ENCODE results near the gene LPCAT2.

LPCAT2 gene

DNA sequence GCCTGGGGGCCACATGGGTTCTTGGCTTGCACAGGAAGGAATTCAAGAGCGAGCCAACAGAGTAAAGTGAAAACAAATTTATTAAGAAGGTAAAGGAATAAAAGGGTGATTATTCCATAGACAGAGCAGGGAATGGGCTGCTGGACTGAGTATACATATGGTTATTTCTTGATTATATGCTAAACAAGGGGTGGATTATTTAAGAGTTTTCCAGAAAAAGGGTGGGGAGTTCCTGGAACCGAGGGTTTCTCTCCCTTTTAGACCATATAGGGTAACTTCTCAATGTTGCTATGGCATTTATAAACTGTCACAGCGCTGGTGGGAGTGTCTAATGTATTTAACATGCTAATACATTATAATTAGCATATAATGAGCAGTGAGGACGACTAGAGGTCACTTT is 27.8 kb upstream of the LPCAT2 start:
- no peak for DNase-seq

DNA sequence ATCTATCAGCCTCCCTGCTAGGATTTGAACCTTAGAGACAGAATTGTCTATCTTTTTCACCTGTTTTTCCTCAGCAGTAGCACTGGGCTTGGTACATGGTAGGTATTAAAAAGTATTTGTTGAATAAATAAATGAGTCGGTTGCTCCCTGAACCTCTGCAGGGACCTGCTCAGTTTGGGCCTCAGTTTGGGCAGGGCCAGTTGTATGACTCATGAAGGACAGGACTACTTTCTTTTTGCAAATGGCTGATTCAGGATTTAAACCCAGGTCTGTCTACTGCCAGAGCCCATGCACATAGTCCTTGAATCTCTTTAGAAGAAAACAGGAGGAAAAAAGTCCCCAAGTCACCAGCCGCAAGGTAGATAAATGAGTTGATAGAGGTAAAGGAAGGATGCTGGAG is 26.8 kb upstream of the LPCAT2 start:
- no peak for DNase-seq

DNA sequence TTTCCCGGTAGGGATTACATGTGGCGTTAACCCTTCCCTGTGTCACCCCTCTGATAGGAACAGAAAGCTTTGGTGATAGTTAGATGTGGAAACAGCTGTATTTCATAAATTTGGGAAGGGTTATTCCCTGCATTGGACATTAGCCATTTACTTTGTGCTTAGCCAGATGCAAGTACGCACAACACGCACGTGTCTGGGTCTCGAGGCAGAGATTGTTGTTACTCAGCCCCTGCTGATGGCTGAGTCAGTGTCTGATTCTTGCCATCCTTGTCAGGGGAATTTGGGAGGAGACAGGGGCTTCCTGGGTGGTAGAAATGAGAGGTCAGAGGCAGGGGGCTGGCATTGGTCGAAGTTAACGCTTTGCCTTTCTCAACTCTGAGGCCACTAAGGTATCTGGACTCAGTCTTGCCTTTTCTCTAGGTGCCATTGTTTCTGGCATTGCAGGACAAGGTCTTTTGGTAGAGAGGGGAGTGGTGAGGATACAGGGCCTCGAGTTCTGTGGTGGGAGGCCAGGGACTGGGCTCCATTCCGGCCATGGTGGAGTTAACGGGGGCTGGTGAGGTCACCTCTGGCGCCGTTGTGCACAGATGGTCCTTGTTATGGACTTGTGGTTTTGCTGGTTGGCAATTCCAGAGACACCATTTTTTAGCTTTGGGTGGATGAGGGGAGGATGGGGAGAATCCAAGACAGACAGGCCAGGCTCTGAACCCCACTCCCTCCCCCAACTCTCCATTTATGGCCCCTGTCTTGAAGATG is 21.6 kb upstream of the LPCAT2 start:
- DNase-seq = no peak

DNA sequence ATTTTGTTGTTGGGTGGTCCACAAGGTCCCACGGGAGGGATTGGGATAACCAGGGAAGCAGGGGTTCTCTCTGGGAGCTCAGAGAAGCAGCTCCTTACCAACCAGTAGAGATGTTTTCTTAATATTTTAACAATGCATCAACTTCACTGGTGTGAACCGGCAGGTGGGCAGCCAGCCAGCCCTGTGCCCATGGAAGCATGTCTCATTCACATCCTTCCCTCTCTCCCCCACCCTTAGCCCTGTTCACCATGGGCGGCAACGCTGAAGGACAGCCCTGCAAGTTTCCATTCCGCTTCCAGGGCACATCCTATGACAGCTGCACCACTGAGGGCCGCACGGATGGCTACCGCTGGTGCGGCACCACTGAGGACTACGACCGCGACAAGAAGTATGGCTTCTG is 20.6 kb upstream of the LPCAT2 start:
- DNase-seq = no peak

DNA sequence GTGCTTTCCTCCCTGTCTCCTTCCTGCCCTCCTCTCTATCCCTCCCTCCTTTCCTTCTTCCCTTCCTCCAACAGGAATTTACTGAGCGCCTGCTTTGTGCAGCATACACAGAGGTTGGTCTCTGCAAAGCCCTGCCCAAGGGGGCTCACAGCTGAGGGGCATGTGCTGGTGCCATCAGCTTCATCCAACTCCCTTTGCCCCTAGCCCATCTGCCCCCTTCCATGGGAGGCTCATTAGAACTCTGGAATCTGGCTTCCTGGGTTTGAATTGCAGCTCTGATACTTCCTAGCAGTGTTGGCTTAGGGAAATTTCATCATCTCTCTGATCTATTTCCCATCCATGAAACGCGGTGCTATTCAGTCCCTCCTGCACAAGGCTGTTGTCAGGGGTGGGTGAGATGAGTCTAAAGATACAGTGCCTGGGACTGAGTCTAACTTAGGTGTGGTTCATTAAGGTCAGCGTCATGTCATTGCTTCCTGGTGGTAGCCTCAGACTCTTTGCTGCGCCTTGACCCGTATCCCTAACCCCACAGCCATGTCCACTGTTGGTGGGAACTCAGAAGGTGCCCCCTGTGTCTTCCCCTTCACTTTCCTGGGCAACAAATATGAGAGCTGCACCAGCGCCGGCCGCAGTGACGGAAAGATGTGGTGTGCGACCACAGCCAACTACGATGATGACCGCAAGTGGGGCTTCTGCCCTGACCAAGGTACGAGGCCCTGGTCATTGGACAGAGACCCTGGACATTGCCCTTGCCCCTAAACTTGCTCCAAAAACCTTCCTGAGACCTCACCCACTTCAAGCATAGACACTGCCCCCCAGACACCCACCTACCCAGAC is 19.5 kb upstream of the LPCAT2 start:
- no peak for DNase-seq

DNA sequence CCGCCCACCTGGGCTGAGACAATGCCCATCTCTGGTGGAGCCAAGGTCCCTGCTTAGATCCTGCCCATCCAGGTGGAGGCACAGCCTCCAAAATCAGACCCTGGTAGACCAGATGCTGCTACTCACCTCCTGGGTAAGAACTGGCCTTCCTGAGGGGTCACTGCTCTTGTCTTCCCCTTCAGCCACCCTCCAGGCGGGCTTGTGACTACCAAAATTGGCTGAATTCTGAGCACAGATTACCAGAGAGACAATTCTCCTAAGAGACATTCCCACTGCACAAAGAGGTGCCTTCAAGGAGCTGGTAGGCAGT is 19.0 kb upstream of the LPCAT2 start:
- no peak for DNase-seq

DNA sequence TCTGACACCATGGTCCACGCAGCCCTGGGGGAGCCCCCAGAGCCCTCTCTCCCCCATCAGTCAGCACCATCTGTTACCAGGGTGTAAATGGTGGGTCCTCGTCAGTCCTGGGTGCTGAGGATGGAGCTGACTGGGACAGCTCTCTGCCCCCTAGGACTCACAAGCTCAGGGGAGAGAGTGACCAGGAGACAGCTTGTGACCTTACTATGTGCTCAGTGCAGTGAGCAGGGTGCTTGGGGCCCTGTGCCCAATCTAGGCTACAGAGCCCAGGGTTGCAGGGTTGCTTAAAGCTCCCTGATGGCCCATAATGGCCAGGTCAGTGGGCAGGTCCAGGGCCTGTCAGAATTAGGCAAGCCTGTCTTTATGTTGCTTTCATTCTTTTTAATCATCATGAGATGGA is 18.6 kb upstream of the LPCAT2 start:
- no peak for DNase-seq

DNA sequence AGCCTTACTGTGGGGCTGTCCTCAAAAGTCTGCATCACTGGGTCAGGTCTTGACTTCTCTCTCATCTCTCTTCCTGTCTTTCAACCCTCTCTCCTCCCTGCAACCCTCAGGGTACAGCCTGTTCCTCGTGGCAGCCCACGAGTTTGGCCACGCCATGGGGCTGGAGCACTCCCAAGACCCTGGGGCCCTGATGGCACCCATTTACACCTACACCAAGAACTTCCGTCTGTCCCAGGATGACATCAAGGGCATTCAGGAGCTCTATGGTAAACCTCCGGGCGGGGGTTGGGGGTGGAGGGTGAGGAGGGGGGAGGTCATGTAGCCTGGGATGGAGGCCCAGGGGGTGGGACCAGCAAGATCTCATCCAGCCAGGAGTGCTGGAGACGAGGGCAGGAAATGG is 17.2 kb upstream of the LPCAT2 start:
- DNase-seq = no peak

DNA sequence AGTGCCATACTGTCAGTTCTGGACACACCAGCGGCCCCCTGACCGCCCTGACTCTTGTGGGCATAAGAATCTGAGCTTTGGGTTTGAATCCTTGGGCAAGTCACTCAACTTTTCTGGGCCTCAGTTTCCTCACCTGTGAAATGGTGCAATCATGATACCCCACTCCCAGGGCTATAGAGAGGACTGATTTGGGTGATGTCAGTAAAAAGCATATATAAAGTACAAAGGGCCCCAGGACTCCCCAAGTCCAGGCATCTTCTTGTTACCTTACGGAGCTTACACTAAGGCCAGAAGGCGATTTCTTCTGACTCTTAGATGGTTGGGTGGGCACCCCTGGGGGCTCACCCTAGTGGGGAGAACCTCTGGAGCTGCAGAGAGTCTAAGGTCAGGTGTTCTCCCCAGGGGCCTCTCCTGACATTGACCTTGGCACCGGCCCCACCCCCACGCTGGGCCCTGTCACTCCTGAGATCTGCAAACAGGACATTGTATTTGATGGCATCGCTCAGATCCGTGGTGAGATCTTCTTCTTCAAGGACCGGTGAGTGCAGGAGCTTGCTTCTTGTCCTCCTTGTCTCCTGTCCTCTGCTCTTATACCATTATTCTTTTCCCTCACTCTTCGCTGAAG is 16.0 kb upstream of the LPCAT2 start:
- DNase-seq = no peak

DNA sequence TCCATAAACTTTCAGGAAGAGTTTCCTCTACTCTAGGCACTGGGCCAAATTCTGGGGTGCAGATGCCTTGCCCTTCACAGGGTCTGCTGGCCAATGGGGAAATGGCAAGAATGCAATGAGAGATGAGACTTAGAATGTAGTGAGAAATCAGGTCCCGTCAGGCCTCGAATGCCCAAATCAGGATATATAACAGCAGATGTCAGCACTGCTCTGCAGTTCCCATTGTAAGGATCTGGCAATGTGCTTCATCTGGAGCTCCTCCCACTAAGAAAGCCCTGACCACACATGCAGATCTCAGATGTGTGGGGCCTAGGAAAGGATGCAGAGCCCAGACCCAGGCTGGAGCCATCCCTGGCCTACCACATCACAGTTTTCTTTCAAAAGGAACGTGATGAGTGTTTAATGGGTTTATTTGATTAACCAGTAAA is 13.9 kb upstream of the LPCAT2 start:
- no peak for DNase-seq

DNA sequence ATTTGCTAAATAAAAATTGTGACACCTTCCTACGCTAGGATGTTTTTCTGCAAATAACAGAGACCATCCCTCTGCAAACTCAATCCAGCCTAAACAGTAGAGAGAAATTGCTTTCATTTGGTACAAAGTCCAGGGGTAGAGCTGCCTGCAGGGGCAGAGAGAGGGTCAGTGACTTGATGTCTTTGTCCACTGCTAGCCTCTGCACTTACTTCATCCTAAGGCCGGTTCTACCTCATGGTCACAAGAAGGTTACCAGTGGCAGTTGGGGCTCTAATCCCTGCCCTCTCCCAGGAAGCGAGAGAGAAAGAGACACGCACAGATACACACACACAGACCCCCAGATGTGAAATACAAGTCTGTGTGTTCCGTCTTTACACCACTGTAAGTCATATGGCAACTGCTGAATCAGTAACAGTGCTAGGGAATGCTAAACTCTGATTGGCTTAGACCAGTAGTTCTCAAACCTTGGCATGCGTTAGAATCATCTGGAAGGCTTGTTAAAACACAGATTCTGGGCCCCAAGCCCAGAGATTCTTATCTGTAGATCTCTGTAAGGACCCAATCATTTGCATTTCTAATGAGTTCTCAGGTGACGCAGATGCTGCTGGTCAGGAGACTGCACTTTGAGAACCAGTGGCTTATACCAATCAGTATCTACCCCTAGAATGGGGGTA is 13.1 kb upstream of the LPCAT2 start:
- no peak for DNase-seq

DNA sequence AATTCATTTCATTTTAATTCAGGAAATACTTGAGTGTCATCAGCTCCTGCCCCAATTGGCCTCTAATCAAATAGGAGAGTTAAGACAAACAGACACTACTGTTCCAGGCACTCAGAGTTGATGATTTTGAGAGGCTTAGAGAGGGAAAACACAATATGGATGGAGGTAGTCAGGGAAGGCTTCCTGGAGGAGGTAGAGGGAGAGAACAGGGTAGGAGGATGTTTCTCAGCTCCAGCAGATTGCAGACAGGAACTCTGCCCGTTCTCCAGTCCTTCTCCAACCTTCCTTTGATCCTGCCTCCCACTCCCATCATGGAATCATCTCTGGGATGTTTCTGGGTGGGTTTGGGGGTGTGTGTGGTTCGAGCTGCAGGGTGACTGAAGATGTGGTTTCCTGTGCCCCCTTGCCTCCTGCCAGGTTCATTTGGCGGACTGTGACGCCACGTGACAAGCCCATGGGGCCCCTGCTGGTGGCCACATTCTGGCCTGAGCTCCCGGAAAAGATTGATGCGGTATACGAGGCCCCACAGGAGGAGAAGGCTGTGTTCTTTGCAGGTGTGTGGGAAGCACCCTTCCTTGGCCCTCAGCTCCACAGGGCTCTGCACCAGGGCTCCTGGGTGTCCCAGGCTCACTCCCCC is 12.2 kb upstream of the LPCAT2 start:
- no peak for DNase-seq

DNA sequence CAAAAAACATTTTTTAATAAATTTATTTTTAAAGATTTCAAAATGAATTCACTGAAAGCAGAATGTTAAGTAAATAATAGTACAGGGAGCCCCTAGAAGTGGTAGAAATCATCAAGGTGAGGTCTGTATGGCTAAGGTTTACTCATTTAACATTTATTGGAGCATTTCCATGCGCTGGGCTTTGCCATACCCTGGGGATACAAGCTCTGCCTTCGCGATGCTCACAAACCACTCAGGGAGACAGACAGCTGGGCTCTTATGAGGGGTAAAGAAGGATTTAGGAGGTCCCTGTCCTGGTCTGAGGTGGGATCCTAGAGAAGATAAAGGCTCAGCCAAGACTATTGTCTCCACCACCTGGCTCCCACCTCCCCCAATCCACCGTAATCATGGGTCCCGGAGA is 11.3 kb upstream of the LPCAT2 start:
- no peak for DNase-seq

DNA sequence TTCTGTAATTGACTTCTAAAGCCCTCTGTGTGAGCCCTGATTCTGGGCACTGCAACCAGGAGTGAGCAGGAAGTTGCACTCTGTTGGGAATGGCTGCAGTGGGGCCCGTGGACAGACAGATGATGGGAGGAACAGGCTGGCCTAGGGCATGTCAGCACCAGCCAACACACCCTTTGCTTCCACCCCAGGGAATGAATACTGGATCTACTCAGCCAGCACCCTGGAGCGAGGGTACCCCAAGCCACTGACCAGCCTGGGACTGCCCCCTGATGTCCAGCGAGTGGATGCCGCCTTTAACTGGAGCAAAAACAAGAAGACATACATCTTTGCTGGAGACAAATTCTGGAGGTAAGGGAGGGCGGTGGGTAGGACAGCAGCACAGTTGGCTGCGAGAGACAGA is 10.8 kb upstream of the LPCAT2 start:
- DNase-seq = no peak

DNA sequence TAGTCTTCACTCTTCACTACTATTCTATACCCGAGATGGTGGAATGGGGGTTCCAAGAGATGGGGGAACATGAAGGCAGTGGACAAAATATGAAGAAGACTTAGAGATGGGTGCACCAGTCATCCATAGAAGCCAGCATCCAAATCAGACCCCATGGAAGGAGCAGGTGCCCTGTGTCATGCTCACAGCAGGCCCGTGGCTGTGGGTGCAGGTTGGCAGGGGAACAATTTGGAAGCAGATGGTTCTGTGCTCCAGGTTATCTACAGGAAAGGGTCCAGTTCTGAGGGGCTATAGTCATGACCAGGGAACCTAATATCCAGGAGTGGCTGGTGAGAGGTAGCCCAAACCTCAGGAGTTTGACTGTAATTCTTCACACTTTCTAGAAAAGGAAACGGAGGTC is 9.6 kb upstream of the LPCAT2 start:
- DNase-seq = no peak

DNA sequence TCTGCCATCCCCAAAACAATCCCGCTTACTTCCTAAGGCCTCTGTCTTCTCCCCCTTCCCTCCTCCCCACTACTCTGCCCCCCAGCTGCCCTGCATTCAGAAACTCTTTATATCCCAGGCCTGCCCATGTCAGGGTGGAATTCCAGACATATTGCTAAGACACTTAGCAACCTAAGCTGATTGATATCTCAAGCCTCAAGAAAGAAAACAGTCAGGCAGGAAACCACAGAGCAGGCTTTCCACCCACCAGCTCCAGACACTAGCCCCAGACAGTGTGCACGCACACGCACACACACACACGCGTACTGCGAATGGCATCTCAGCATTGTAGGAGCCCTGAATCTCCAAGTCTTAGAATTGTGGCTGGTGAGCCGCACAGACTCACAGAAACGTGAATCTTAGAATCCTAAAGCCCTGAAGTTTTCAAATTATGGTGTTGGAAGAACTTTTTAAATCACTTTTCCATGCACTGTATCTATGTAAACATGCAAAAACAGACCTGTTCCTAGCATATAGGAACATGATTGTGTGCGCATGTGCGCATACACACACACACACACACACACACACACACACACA is 8.8 kb upstream of the LPCAT2 start:
- DNase-seq = no peak

DNA sequence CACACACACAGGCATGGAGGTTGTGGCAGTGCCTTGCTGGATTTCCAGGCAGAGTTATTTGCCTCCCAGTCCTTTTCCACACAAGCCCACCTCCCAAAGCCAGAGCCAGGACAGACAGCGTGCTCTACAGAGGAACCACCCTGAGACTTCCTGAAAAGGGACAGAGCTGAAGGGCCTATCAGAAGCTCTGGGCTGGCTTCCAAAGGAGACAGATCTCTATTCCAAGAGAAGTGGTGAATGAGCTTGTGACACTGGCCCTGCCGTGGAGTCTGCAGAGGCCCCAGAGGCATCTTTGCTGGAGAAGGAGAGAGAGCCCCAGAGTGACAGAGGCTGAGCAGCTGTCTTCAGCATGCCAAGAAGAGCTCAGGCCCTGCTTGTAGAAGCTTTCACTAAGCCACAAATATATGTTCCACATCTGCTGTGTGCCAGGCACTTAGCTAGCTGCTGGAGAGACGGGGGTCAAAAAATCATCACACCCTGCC is 8.3 kb upstream of the LPCAT2 start:
- no peak for DNase-seq

DNA sequence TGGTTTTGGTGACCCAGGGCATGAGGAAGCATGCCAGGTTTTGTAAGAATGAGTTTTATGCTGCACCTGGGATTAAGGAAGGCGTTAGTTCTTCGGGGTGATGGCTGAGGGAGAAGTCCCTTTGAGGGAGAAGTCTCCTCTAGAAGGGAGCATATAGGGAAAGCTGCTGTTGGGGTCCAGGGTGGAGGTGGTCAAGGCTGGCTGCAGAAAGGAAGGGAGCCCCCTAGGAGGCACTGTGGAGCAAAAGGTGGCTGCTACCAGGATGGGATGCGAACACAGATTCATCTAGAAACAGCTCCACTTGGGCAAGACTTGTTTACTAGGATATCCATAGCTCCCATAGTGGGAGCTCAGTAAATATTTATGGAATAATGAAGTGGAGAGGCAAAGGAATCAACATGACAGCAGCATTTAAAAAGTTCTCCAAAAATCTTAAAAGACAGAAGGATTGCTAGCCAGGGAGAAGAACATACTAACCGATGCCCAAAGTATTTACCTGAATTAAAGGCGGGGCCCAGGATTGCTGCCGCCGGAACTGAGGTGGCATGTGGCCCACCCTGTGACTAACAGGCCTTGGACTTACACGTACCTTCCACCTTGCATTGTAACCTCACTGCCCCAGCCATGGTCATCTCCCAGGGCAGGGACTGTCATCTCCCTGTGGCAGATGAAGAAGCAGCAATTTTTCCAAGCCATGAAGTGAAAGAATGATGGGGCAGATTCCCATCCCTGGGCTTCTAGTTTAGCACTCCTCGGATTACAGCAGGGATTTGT is 7.1 kb upstream of the LPCAT2 start:
- DNase-seq = no peak

DNA sequence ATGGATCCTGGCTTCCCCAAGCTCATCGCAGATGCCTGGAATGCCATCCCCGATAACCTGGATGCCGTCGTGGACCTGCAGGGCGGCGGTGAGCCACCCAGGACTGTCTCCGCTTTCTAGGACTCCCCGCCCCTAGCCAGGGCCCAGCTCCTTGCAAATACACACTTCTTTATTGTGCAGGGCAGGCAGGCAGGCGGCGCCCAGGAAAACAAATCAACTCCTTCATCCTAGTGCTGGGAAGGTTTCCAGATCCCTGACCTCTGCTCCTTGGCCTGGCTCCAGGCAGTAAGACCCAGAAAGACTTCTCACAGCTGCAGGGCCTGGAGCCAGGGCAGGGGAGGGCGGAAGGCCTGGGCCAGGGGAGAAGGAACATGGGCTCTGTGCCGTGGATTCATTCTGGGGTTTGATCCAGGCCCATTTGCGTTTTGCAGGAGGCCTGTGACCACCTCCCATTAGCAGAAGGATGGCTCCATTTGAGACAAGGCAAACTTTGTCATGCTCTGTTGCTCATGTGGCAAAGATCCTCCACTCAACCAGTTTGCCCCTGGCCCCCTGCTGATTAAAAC is 6.0 kb upstream of the LPCAT2 start:
- no peak for DNase-seq

DNA sequence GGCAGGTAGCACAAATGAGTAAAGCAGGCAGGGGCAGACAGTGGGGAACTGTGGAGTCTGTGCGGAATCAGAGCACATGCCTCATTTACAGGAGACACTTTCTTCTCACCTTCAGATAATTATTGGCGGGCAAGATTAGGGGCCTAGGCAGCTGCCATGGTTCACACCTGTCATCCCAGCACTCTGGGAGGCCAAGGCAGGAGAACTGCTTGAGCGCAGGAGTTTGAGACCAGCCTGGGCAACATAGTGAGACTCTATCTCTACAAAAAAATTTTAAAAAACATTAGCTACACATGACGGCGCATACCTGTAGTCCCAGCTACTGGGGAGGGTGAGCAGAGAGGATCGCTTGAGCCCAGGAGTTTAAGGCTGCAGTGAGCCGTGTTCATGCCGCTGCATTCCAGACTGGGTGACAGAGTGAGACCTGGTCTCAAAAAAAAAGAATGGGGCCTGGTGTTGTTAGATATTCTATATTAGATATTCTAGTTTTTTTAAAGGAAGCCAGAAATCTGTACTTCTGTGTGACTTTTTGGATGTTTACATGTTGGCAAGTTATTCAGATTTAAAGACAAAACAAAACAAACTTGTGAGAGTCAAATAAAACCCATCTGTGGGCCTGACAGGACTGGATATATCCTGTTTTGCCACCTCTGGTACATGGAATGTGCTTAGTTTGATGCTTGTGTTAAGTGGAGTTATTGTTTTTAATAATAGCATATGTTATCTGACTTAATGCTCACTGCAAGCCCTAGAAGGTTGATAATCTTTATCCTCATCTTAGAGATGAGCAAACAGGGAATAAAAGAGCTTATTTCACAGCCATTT is 4.9 kb upstream of the LPCAT2 start:
- no peak for DNase-seq

Measured in activated CD8-positive, alpha-beta memory T cell treated with anti-CD3 and anti-CD28 coated beads, Interleukin-2, amount 50 U/mL, for 48 hours (primary cell).